Epithelial cell of esophagus (primary cell): Measurements from ENCODE around the gene B3GAT1.

Source experiments
- DNase-seq: peaks from one replicate; pipeline ENCODE4 v3.0.0; 2010; ENCODE audit warnings: low read depth
- H3K4me3 ChIP-seq: 2 replicates; pipeline ENCODE4 v1.5.1; 2011; ENCODE audit warnings: mild to moderate bottlenecking, low read length, control low read depth
- TF ChIP-seq, protein P1 (sequence below): IDR thresholded peaks from 2 replicates; pipeline ENCODE4 v1.5.1; 2011; ENCODE audit warnings: low read depth, mild to moderate bottlenecking, low read length, control low read depth, inconsistent platforms; ENCODE audit not compliant: insufficient read depth; ENCODE audit errors: missing control alignments

The B3GAT1 gene

GRCh38 chr11:134390706-134391569 lies 21.1 kb downstream of the B3GAT1 start:
- no peak for DNase-seq
- TF ChIP-seq, protein P1, sequence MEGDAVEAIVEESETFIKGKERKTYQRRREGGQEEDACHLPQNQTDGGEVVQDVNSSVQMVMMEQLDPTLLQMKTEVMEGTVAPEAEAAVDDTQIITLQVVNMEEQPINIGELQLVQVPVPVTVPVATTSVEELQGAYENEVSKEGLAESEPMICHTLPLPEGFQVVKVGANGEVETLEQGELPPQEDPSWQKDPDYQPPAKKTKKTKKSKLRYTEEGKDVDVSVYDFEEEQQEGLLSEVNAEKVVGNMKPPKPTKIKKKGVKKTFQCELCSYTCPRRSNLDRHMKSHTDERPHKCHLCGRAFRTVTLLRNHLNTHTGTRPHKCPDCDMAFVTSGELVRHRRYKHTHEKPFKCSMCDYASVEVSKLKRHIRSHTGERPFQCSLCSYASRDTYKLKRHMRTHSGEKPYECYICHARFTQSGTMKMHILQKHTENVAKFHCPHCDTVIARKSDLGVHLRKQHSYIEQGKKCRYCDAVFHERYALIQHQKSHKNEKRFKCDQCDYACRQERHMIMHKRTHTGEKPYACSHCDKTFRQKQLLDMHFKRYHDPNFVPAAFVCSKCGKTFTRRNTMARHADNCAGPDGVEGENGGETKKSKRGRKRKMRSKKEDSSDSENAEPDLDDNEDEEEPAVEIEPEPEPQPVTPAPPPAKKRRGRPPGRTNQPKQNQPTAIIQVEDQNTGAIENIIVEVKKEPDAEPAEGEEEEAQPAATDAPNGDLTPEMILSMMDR: no peak
- H3K4me3 ChIP-seq: no peak overlapping the region

DNA sequence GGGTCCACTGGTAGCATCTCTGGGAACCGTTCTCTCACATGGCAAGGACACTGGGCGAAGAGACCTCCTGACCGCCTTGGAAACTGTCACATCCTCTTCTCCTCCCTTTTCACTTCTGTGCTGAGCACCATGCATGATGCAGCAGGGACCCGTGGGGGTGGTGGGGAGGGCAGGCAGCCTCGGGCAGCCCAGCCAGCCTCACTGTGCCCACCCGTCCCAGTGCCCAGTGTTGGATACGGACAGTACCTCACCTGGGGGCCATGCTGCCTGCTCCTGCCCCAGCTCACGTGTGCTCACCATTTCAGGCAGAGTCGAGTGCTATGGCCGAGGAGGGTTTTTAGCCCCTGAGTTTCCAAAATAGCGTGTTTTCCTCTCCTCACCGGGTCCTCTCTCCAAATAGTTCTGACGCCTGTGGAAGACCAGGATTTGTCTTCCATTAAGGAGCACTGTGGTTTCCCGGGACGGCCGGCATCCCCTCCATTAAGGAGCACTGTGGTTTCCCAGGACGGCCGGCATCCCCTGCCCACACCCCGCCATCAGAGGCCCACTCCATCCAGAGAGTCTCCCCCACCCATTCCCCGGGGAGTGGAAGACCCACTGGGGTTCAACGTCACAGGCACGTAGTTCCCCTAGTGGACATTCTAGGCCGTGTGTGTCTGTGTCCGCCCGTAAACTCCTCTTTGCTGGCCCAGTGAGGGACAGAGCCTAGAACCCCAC lies 22.4 kb downstream of the B3GAT1 start:
- TF ChIP-seq, protein P1: no peak
- no peak overlapping the region for H3K4me3 ChIP-seq
- no peak for DNase-seq

- no peak for DNase-seq
- H3K4me3 ChIP-seq: no peak overlapping the region
- TF ChIP-seq, protein P1: no peak
These were observed 23.5 kb downstream of the B3GAT1 start for GRCh38 chr11:134388590-134388989.

GRCh38 chr11:134387501-134387900 lies 24.5 kb downstream of the B3GAT1 start:
- no peak overlapping the region for H3K4me3 ChIP-seq
- TF ChIP-seq, protein P1: no peak
- DNase-seq: no peak

- TF ChIP-seq, protein P1: no peak
- no peak overlapping the region for H3K4me3 ChIP-seq
- no peak for DNase-seq
These were observed 25.1 kb downstream of the B3GAT1 start for GRCh38 chr11:134386945-134387344.

- peak; percentile 23 for DNase-seq
- TF ChIP-seq, protein P1: no peak
- no peak overlapping the region for H3K4me3 ChIP-seq
These were observed 26.1 kb downstream of the B3GAT1 start for GRCh38 chr11:134385774-134386565.
